Superior temporal gyrus (tissue), 1 donor: ENCODE results near the gene PICALM.
"Not testable (repeated sequence)": the region's sequence is repeated elsewhere in the genome, so short reads cannot be mapped to it uniquely, and the experiment has no call there.

Source experiments
- DNase-seq: peaks from one replicate; pipeline ENCODE4 v3.0.0-alpha.2; 2016; ENCODE audit errors: extremely low spot score

PICALM gene

DNA sequence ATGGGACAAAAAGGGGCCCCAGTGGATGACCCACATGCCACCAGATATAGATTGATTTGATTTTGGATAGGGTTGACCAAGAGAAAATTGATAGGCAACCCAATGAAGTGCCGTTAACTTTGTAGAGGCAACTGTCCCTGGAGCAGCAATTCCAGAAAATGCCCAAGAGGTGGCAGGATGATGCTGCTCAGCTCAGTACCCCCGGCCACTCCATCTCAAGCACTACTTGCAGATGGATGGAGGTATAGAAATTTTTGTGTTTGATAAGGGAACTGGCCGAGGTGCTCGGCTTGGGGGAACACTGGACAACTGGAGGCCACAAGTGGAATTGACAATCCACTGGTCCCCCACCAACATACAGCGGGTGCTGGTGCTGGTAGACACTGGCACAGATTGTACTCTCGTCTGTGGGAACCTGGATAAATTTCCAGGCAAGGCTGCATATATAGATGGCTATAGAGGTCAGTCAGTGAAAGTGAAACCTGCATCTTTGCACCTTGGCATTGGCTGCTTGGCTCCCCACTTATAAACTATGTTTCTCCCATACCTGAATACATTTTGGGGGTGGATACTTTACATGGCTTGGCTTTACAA is 127.4 kb downstream of the PICALM start:
- peak; percentile 73 for DNase-seq

DNA sequence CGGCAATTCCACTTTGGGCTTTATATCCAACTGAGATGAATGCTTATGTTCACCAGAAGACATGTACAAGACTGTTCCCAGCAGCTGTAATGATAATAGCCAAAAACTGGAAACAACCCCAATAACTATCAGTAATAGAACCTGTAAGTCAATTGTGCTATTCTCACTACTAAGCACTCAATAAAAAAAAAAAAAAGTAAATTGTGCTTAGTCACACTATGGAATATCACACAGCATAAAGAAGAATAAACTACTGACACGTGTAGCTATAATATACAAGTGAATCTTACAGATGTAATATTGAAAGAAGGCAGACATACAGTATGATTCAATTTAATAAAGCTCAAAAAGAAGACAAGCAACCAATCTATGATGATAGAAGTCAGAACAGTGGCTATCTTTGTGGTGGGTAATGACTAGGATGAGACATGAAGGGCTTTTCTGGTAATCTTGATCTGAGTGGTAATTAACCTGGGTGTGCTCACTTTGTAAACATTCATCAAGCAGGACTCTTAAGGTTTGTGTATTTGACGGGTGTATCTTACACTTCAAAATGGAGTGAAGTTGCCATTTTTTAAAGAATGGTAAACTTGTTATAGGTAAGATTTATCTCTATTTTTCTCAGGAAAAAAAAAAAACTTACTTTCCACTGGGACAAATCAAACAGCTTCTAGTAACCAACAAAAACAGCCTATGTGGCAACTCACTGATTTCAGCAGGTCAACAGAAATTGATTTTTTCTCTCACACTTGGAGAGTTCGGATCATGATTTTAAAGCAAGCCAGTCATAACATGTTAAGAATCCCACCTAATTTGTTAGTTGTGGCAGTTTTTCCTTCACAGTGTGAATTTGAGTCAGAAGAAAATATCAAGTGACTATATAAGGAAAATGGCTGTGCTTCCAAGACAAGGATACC is 129.5 kb downstream of the PICALM start:
- no peak for DNase-seq

DNA sequence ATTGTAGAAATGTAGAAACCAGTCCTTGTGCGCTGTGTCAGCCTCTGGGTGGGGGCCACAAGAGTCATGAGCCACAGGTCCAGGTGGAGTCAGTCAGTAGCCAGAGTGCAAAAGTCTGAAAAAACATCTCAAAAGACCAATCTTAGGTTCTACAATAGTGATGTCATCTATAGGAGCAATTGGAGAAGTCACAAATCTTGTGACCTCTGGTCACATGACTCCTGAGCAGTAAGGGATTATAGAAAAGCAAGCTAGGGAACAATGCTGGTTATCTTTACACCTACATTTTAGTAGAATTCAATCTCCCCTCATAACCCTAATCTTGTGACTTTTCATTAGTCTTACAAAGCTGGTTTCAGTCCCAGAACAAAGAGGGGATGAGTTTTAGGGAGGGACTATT is 131.0 kb downstream of the PICALM start:
- no peak for DNase-seq

DNA sequence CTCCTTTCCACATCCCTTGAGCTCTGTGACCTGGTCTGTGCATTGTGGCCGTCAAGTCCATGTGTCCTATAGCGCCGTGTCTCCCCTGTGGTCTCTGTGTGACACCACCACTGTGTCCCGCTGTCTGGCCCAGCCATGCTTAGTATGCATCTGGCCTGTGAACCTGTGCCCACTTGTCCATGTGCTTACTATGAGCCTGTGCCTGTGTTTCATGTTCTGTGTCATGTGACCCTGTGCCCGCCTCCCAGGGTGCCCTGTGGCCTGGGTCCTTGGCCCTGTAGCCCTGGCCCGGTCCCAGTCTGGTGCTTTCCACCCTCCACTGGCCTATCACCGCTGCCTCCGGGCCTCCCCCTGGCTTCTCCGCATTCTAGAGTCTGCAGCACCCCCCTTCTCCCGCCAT is 133.1 kb downstream of the PICALM start:
- no peak for DNase-seq

GRCh38 chr11:85934596-85935169 is 134.2 kb downstream of the PICALM start:
- no peak for DNase-seq

- no peak for DNase-seq
Measured at GRCh38 chr11:85930879-85931366, 138.0 kb downstream of the PICALM start.

DNA sequence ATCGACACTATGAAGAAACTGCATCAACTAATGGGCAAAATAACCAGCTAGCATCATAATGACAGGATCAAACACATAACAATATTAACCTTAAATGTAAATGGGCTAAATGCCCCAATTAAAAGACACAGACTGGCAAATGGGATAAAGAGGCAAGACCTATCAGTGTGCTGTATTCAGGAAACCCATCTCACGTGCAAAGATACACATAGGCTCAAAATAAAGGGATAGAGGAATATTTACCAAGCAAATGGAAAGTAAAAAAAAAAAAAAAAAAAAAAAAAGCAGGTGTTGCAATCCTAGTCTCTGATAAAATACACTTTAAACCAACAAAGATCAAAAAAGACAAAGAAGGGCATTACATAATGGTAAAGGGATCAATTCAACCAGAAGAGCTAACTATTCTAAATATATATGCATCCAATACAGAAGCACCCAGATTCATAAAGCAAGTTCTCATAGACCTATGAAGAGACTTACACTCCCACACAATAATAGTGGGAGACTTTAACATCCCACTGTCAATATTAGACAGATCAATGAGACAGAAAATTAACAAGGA is 142.2 kb downstream of the PICALM start:
- DNase-seq, result not testable (repeated sequence)

GRCh38 chr11:85923455-85923854 is 145.4 kb downstream of the PICALM start:
- DNase-seq, result no peak

GRCh38 chr11:85922367-85922766 is 146.5 kb downstream of the PICALM start:
- no peak for DNase-seq

GRCh38 chr11:85918910-85919794 is 149.7 kb downstream of the PICALM start:
- DNase-seq, result no peak

GRCh38 chr11:85914425-85914824 is 154.5 kb downstream of the PICALM start:
- no peak for DNase-seq

DNA sequence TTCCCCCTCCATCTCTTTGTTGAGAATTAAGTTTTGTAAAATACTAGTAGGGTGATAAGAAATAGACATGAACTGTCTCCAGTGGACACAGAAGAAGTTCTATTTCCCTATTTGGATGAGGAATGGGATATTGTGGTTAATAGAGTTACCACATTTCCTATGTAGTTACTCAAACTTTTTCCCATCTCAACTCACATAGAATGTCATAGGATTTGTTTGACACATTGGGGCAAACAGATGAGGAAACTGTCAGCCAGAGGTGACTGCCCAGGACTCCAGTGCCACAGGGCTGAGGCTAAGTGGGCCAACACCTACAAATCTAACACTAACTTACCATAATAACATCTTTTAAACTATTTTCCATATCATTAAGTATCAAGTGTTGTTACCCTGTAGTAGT is 155.4 kb downstream of the PICALM start:
- DNase-seq, result no peak

DNA sequence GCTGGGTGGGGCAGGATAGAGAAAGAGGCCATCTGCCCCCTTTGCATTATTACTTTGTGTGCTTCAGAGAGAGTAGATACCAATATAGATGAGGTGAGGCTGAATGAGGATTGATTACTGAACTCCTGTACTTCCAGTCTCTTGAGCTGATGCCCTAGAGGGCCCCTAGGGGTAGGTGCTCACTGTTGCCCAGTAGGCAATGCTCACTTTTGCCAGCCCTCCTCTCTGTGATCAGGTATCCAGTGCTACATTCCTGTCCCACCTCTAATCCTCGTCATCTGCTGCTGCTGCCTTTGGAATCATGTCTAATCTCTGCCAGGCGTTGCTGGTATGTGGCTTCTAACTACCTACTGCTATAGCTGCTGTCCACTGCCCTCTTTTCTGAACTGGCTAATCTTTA is 156.5 kb downstream of the PICALM start:
- DNase-seq, result no peak
